Endothelial cell (in vitro differentiated cells): Measurements from ENCODE around the gene EXOC3L4. TPM values are rescaled to one million over a fixed set of nuclear protein-coding genes. Genes with fewer than 3 reads are reported as not detected.

ENCODE experiments used
- DNase-seq: peaks from one replicate; pipeline ENCODE4 v3.0.0; 2021; ENCODE audit warnings: low spot score
- H3K27ac Mint-ChIP-seq: one replicate; pipeline ENCODE4 v1.8.0; 2021; ENCODE audit warnings: mixed read lengths, inconsistent platforms; ENCODE audit not compliant: unreplicated experiment
- H3K27me3 Mint-ChIP-seq: one replicate; pipeline ENCODE4 v1.8.0; 2021; ENCODE audit warnings: mild to moderate bottlenecking, moderate library complexity, mixed read lengths, inconsistent platforms; ENCODE audit not compliant: unreplicated experiment
- H3K36me3 Mint-ChIP-seq: one replicate; pipeline ENCODE4 v1.8.0; 2021; ENCODE audit warnings: mild to moderate bottlenecking, low read depth, mixed read lengths, inconsistent platforms; ENCODE audit not compliant: unreplicated experiment
- H3K4me1 Mint-ChIP-seq: one replicate; pipeline ENCODE4 v1.8.0; 2021; ENCODE audit warnings: mild to moderate bottlenecking, mixed read lengths, inconsistent platforms; ENCODE audit not compliant: unreplicated experiment
- H3K4me3 Mint-ChIP-seq: one replicate; pipeline ENCODE4 v1.8.0; 2021; ENCODE audit warnings: mild to moderate bottlenecking, mixed read lengths, inconsistent platforms; ENCODE audit not compliant: unreplicated experiment
- H3K9me3 Mint-ChIP-seq: one replicate; pipeline ENCODE4 v1.8.0; 2021; ENCODE audit warnings: mixed read lengths, inconsistent platforms; ENCODE audit not compliant: unreplicated experiment
- total RNA-seq: library from RNA; stranded (reverse); fragmentation: NEBNext Ultra II Directional; extraction: Animal tissue kit (Norgen Biotek cat#: 25700); gene quantifications from one replicate; pipeline ENCODE4 v1.2.1, GENCODE V29; 2021; ENCODE audit not compliant: unreplicated experiment
- TF ChIP-seq, protein P1 (sequence below): fragments of 200-600 bp; sonication (generic); IDR thresholded peaks from one replicate; pipeline ENCODE4 v1.5.0; 2021; ENCODE audit warnings: antibody characterized with exemption; ENCODE audit not compliant: unreplicated experiment

The EXOC3L4 gene
- total RNA-seq, 1 donor from 2014 or later = not detected

DNA sequence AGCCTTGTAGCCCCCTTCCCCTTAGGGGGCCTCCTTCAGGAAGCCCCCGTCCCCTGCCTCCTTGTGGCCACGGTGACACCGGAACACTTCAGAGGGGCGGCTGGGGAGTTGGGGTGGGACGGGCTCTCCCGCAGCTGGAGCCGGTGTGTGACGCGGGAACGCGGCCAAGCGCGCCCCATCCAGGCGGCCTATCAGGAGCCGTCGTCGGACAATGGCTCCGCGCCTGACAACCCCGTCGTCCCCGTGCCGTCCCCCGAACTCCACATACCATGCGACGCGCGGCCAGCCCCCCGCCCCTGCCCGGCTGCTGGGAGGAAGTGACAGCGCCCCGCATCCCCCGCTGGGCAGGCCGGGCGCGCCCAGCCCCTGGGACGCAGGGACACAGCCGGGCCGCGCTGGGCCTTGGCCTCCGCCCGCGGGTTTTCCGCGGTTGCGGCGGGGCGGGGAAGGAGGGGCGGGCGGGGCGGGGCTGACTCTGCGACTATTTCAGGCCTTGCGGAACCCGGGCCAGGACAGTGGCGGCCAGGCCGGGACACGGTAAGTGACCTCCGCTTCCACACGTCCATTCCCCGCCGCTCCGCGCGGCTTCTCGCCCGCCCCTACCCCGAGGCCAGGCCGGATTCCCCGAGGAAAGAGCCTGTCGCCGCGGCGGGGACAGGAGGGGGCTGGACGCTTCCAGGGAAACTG lies 28.6 kb downstream of the EXOC3L4 start, which contains the start of gene TNFAIP2:
Gene TNFAIP2, plus strand, starts transcription at position 515 of the 687 bp plus-strand sequence. CDS start 2,997 bp downstream, outside the sequence.
- Mint-ChIP-seq H3K27ac (peak within 1 kb of the TSS; percentile 88), H3K9me3 (no peaks in the 10 kb centered on the region), H3K4me3 (peak within 1 kb of the TSS; percentile 82), H3K27me3 (peaks cover 6% of the 10 kb centered on the region), H3K4me1 (peaks cover 28% of the 10 kb centered on the region), H3K36me3 (peaks cover 9% of the 10 kb centered on the region)
- TF ChIP-seq, protein P1, sequence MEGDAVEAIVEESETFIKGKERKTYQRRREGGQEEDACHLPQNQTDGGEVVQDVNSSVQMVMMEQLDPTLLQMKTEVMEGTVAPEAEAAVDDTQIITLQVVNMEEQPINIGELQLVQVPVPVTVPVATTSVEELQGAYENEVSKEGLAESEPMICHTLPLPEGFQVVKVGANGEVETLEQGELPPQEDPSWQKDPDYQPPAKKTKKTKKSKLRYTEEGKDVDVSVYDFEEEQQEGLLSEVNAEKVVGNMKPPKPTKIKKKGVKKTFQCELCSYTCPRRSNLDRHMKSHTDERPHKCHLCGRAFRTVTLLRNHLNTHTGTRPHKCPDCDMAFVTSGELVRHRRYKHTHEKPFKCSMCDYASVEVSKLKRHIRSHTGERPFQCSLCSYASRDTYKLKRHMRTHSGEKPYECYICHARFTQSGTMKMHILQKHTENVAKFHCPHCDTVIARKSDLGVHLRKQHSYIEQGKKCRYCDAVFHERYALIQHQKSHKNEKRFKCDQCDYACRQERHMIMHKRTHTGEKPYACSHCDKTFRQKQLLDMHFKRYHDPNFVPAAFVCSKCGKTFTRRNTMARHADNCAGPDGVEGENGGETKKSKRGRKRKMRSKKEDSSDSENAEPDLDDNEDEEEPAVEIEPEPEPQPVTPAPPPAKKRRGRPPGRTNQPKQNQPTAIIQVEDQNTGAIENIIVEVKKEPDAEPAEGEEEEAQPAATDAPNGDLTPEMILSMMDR = no peak
- DNase-seq = peak; percentile 58

GRCh38 chr14:103123634-103124500 lies 29.3 kb downstream of the EXOC3L4 start:
- peaks cover 28% of the 10 kb centered on the region for H3K4me1 Mint-ChIP-seq
- H3K27me3 Mint-ChIP-seq = peaks cover 12% of the 10 kb centered on the region
- TF ChIP-seq, protein P1 = peak; percentile 50
- H3K36me3 Mint-ChIP-seq = peaks cover 15% of the 10 kb centered on the region
- no peak overlapping the region for H3K27ac Mint-ChIP-seq
- H3K4me3 Mint-ChIP-seq = peak overlapping the region; percentile 82
- peak; percentile 62 for DNase-seq
- H3K9me3 Mint-ChIP-seq = no peaks in the 10 kb centered on the region

DNA sequence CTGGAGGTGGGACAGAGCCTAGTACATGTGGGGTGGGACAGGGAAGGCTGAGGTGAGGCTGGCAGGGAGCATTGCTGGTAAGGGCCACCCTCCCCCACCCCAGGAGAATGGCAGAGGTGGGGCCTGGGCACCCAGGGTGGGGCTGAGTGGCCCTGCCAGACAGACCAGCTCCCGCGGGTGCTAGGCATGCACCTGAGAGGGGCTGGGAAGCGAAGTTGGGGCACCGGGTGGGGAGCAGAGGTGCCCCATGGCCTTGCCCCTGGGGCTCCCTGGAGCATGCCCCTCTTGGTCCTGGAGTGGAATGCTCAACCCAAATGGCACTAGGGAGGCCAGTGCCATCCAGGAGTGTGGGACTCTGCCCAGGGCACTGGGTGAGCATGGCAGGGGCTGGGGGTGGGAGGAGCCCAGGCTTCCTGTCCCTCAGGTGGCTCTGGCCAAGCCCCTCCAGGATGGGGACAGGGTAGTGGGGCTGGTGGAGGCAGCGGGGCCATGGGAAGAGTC lies 30.0 kb downstream of the EXOC3L4 start:
- peaks cover 28% of the 10 kb centered on the region for H3K4me1 Mint-ChIP-seq
- H3K36me3 Mint-ChIP-seq = peaks cover 20% of the 10 kb centered on the region
- H3K4me3 Mint-ChIP-seq = peak overlapping the region; percentile 82
- no peaks in the 10 kb centered on the region for H3K9me3 Mint-ChIP-seq
- DNase-seq = no peak
- H3K27ac Mint-ChIP-seq = no peak overlapping the region
- TF ChIP-seq, protein P1 = no peak
- H3K27me3 Mint-ChIP-seq = peaks cover 16% of the 10 kb centered on the region

- H3K27me3 Mint-ChIP-seq = peaks cover 18% of the 10 kb centered on the region
Measured at GRCh38 chr14:103125098-103126070, 30.9 kb downstream of the EXOC3L4 start.

More at GRCh38 chr14:103125098-103126070, 30.9 kb downstream of the EXOC3L4 start:
- no peak overlapping the region for H3K27ac Mint-ChIP-seq
- H3K9me3 Mint-ChIP-seq = no peaks in the 10 kb centered on the region
- peaks cover 21% of the 10 kb centered on the region for H3K36me3 Mint-ChIP-seq
- H3K4me3 Mint-ChIP-seq = peak overlapping the region; percentile 11
- H3K4me1 Mint-ChIP-seq = peaks cover 23% of the 10 kb centered on the region
- TF ChIP-seq, protein P1 = no peak
- no peak for DNase-seq
